Liver (tissue), 9 donors: ENCODE results near the gene MS4A4A. TPM values are rescaled to one million over a fixed set of nuclear protein-coding genes. Genes with fewer than 3 reads are reported as not detected.

ENCODE experiments used
- DNase-seq: peaks from one replicate; pipeline ENCODE4 v3.0.0-alpha.2; 2017; ENCODE audit warnings: low spot score
- H3K27ac ChIP-seq, 2 donors: one replicate each; pipeline ENCODE4 v1.7.0; 2013; ENCODE audit warnings: inconsistent platforms in 2 of 2, low read length in 2 of 2, control low read depth in 1 of 2, low read depth in 1 of 2, mild to moderate bottlenecking in 1 of 2
- H3K27me3 ChIP-seq, 4 donors: one replicate each; pipeline versions ENCODE4 v1.6.1 to v1.7.0; 2013; ENCODE audit warnings: low read length in 3 of 4, inconsistent platforms in 1 of 4, mild to moderate bottlenecking in 1 of 4, moderate library complexity in 1 of 4; ENCODE audit not compliant: control insufficient read depth in 4 of 4, insufficient read depth in 4 of 4
- H3K36me3 ChIP-seq, 4 donors: one replicate each; pipeline versions ENCODE4 v1.6.1 to v1.7.0; 2013; ENCODE audit warnings: low read length in 3 of 4, mild to moderate bottlenecking in 3 of 4, low read depth in 1 of 4, moderate library complexity in 1 of 4; ENCODE audit not compliant: control insufficient read depth in 4 of 4, insufficient read depth in 3 of 4
- H3K4me1 ChIP-seq, 4 donors: one replicate each; pipeline versions ENCODE4 v1.6.1 to v1.7.0; 2013; ENCODE audit warnings: low read length in 3 of 4, mild to moderate bottlenecking in 3 of 4, moderate library complexity in 1 of 4; ENCODE audit not compliant: control insufficient read depth in 4 of 4, insufficient read depth in 4 of 4
- H3K4me3 ChIP-seq, 3 donors: one replicate each; pipeline versions ENCODE4 v1.6.1 to v1.7.0; 2013; ENCODE audit warnings: low read length in 3 of 3, control low read depth in 1 of 3, low read depth in 1 of 3, mild to moderate bottlenecking in 1 of 3
- H3K9ac ChIP-seq, 2 donors: one replicate each; pipeline ENCODE4 v1.7.0; 2013; ENCODE audit warnings: low read length in 2 of 2, mild to moderate bottlenecking in 2 of 2, moderate library complexity in 2 of 2, control low read depth in 1 of 2, low read depth in 1 of 2
- H3K9me3 ChIP-seq, 4 donors: one replicate each; pipeline versions ENCODE4 v1.6.1 to v1.7.0; 2013; ENCODE audit warnings: low read length in 3 of 4; ENCODE audit not compliant: control insufficient read depth in 4 of 4
- ATF3 ChIP-seq: IDR thresholded peaks from 2 replicates; pipeline ENCODE4 v1.6.1; 2016; ENCODE audit warnings: antibody characterized with exemption
- CTCF ChIP-seq: fragments of 150-350 bp; IDR thresholded peaks from 2 replicates; pipeline ENCODE4 v1.5.1; 2017; ENCODE audit warnings: improper control_type of control experiment, low read depth, low read length; ENCODE audit not compliant: missing input control
- EGR1 ChIP-seq, 2 donors: IDR thresholded peaks; 2 replicates each; pipeline ENCODE4 v1.6.1; 2016 to 2018; ENCODE audit warnings: antibody characterized with exemption in 2 of 2, low read depth in 2 of 2
- FOXA1 ChIP-seq: IDR thresholded peaks from 2 replicates; pipeline ENCODE4 v1.6.1; 2016; ENCODE audit warnings: antibody characterized with exemption
- FOXA2 ChIP-seq: IDR thresholded peaks from 2 replicates; pipeline ENCODE4 v1.6.1; 2016; ENCODE audit warnings: antibody characterized with exemption
- GABPA ChIP-seq, 2 donors: IDR thresholded peaks in 1 of 2; conservative IDR thresholded peaks in 1 of 2; 2 replicates each; pipeline ENCODE4 v1.6.1; 2016; ENCODE audit warnings: antibody characterized with exemption in 2 of 2, mild to moderate bottlenecking in 1 of 2, moderate library complexity in 1 of 2
- HNF4G ChIP-seq: IDR thresholded peaks from 2 replicates; pipeline ENCODE4 v1.6.1; 2016; ENCODE audit warnings: antibody characterized with exemption
- JUND ChIP-seq, 2 donors: IDR thresholded peaks; 2 replicates each; pipeline ENCODE4 v1.6.1; 2016; ENCODE audit warnings: antibody characterized with exemption in 2 of 2
- NR2F2 ChIP-seq: IDR thresholded peaks from 2 replicates; pipeline ENCODE4 v1.6.1; 2016; ENCODE audit warnings: antibody characterized with exemption
- RAD21 ChIP-seq, 2 donors: IDR thresholded peaks; 2 replicates each; pipeline ENCODE4 v1.6.1; 2016; ENCODE audit warnings: antibody characterized with exemption in 2 of 2, mild to moderate bottlenecking in 2 of 2
- RXRA ChIP-seq, 2 donors: IDR thresholded peaks; 2 replicates each; pipeline ENCODE4 v1.6.1; 2017 to 2018; ENCODE audit warnings: antibody characterized with exemption in 2 of 2, mild to moderate bottlenecking in 1 of 2
- SP1 ChIP-seq: IDR thresholded peaks from 2 replicates; pipeline ENCODE4 v1.6.1; 2018; ENCODE audit warnings: antibody characterized with exemption, mild to moderate bottlenecking
- TAF1 ChIP-seq: conservative IDR thresholded peaks from 2 replicates; pipeline ENCODE4 v1.6.1; 2016; ENCODE audit warnings: antibody characterized with exemption, mild to moderate bottlenecking
- YY1 ChIP-seq: IDR thresholded peaks from 2 replicates; pipeline ENCODE4 v1.6.1; 2016; ENCODE audit warnings: antibody characterized with exemption, mild to moderate bottlenecking
- WGBS: extraction: QIAGEN DNeasy Blood & Tissue Kit; methylation state at CpG from one replicate; pipeline ENCODE4 v1.1.7; 2013; 5-methylcytosine and 5-hydroxymethylcytosine counted together
- polyA plus RNA-seq, 2 donors: library from polyadenylated mRNA; stranded (reverse) in 1 of 2; unstranded in 1 of 2; fragments of 200-250 nt in 1 of 2; fragments of >200 nt in 1 of 2; fragmentation: Nextera tagmentation in 1 of 2; extraction: Ambion mirVana in 1 of 2; gene quantifications; one replicate each; pipeline versions ENCODE4 v1.2.1 to v1.2.3, GENCODE V29; 2013 to 2015
- total RNA-seq, 2 donors: library from RNA; depleted of rRNA; stranded (reverse); fragments of >200 nt; gene quantifications; one replicate each; pipeline ENCODE4 v1.2.3, GENCODE V29; 2014
- TF ChIP-seq, protein P1 (sequence below): IDR thresholded peaks from 2 replicates; pipeline ENCODE4 v1.6.1; 2016; ENCODE audit warnings: antibody characterized with exemption
- TF ChIP-seq, protein P2 (sequence below): IDR thresholded peaks from 2 replicates; pipeline ENCODE4 v1.6.1; 2016; ENCODE audit warnings: antibody characterized with exemption, mild to moderate bottlenecking
- donor health status: healthy.
- donor health status: healthy.
- donor health status: healthy.
- donor health status: healthy.
- donor health status: healthy.

Gene MS4A4A
- total and polyA plus RNA-seq, 4 donors = 8.6 to 16.1 (median 10.8) TPM

DNA sequence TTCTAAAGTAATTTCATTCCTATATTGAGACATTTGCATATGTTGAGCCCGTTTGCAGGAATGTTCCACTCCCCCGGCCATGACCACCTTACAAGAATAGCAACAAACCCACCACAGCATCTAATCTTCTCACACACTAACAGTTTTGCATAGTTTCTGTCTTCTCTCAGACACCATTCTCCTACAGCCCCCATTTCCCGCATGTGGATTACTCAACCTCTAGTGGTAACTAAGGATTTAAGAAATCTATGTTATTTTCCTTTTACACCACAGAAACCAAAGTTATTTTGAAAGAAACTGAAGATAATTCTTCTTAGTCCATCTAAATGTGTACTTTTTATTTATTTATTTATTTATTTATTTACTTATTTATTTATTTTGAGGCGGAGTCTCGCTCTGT, 39.8 kb upstream of the MS4A4A start (continued):
- TF ChIP-seq JUND (IDR thresholded peaks at IDR 0.05) (no peak), NR2F2 (no peak), SP1 (no peak)

DNA sequence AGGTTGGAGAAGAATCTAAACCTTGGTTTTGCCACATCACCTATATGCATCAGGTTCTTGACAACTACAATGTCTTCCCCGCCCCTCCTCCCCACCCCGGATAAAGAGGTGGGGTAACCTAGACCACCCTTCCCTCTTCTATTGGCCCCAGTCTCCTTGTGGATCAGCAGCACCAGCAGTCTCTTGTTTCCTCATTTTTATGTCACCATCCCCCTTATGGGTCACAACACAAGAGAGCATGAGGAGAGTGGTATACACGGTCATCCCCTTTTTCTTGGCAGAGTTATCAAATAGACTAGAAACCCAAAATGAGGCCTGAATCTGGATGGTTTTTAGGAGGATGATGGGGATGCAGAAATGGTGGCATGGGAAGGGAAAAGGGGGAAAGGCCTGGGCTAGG, 38.7 kb upstream of the MS4A4A start:
- no peak for DNase-seq
- Histone ChIP-seq H3K4me1 (no peaks in the 10 kb centered on the region), H3K4me3 (no peak overlapping the region), H3K27me3 (peaks cover 0 to 10% (median 0%) of the 10 kb centered on the region in 4 donors), H3K9ac (no peak overlapping the region), H3K27ac (no peak overlapping the region), H3K9me3 (no peaks in the 10 kb centered on the region), H3K36me3 (no peaks in the 10 kb centered on the region)
- TF ChIP-seq YY1 = no peak
- no peak for TF ChIP-seq TAF1
- TF ChIP-seq FOXA2 = no peak
- no peak for TF ChIP-seq GABPA (IDR thresholded peaks at IDR 0.05 in 1 of 2, conservative IDR thresholded peaks at IDR 0.05 in 1 of 2)
- no peak for TF ChIP-seq NR2F2
- TF ChIP-seq, protein P1, sequence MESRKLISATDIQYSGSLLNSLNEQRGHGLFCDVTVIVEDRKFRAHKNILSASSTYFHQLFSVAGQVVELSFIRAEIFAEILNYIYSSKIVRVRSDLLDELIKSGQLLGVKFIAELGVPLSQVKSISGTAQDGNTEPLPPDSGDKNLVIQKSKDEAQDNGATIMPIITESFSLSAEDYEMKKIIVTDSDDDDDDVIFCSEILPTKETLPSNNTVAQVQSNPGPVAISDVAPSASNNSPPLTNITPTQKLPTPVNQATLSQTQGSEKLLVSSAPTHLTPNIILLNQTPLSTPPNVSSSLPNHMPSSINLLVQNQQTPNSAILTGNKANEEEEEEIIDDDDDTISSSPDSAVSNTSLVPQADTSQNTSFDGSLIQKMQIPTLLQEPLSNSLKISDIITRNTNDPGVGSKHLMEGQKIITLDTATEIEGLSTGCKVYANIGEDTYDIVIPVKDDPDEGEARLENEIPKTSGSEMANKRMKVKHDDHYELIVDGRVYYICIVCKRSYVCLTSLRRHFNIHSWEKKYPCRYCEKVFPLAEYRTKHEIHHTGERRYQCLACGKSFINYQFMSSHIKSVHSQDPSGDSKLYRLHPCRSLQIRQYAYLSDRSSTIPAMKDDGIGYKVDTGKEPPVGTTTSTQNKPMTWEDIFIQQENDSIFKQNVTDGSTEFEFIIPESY = no peak
- no peak for TF ChIP-seq ATF3
- TF ChIP-seq, protein P2, sequence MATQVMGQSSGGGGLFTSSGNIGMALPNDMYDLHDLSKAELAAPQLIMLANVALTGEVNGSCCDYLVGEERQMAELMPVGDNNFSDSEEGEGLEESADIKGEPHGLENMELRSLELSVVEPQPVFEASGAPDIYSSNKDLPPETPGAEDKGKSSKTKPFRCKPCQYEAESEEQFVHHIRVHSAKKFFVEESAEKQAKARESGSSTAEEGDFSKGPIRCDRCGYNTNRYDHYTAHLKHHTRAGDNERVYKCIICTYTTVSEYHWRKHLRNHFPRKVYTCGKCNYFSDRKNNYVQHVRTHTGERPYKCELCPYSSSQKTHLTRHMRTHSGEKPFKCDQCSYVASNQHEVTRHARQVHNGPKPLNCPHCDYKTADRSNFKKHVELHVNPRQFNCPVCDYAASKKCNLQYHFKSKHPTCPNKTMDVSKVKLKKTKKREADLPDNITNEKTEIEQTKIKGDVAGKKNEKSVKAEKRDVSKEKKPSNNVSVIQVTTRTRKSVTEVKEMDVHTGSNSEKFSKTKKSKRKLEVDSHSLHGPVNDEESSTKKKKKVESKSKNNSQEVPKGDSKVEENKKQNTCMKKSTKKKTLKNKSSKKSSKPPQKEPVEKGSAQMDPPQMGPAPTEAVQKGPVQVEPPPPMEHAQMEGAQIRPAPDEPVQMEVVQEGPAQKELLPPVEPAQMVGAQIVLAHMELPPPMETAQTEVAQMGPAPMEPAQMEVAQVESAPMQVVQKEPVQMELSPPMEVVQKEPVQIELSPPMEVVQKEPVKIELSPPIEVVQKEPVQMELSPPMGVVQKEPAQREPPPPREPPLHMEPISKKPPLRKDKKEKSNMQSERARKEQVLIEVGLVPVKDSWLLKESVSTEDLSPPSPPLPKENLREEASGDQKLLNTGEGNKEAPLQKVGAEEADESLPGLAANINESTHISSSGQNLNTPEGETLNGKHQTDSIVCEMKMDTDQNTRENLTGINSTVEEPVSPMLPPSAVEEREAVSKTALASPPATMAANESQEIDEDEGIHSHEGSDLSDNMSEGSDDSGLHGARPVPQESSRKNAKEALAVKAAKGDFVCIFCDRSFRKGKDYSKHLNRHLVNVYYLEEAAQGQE = no peak
- no peak for TF ChIP-seq RXRA (IDR thresholded peaks at IDR 0.05)
- no peak for TF ChIP-seq CTCF
- no peak for TF ChIP-seq FOXA1
- no peak for TF ChIP-seq JUND (IDR thresholded peaks at IDR 0.05)
- WGBS = 74% methylated on average over 3 of the region's 3 CpGs

GRCh38 chr11:60242740-60243239, 37.7 kb upstream of the MS4A4A start, which contains the start of gene MS4A4E:
Gene MS4A4E (minus strand): TSS chr11:60243137. CDS start chr11:60230055, 13,082 bp downstream.
- H3K36me3 ChIP-seq = no peaks in the 10 kb centered on the region
- no peaks in the 10 kb centered on the region for H3K4me1 ChIP-seq
- H3K9me3 ChIP-seq = no peaks in the 10 kb centered on the region
- H3K4me3 ChIP-seq = no peak within 1 kb of the TSS
- TF ChIP-seq FOXA2 (no peak), EGR1 (IDR thresholded peaks at IDR 0.05; ENCODE audit: low read depth in 2 of 2) (no peak), NR2F2 (no peak), HNF4G (no peak), FOXA1 (no peak), GABPA (IDR thresholded peaks at IDR 0.05 in 1 of 2, conservative IDR thresholded peaks at IDR 0.05 in 1 of 2) (no peak), CTCF (no peak), SP1 (no peak), RXRA (IDR thresholded peaks at IDR 0.05) (no peak), RAD21 (IDR thresholded peaks at IDR 0.05) (no peak), YY1 (no peak), JUND (IDR thresholded peaks at IDR 0.05) (no peak)
- TF ChIP-seq, protein P1 = no peak
- no peak for DNase-seq
- H3K27ac ChIP-seq = no peak within 1 kb of the TSS
- H3K27me3 ChIP-seq = peaks cover 0 to 11% (median 0%) of the 10 kb centered on the region in 4 donors
- 65% methylated on average over 5 of the region's 5 CpGs for WGBS
- H3K9ac ChIP-seq = no peak within 1 kb of the TSS
